HCT116 (cell line): Measurements from ENCODE around the gene TTLL11. TPM values are rescaled to one million over a fixed set of nuclear protein-coding genes. Genes with fewer than 3 reads are reported as not detected.

Source experiments
- ATAC-seq: fragments of 200-7000 bp; cut with Tn5 transposase; 2 replicates; pipeline ENCODE4 v1.9.1; 2020; ENCODE audit warnings: mild to moderate bottlenecking, moderate library complexity
- BruUV-seq: library from RNA; stranded (reverse); fragments of 400-500 nt; replicated peaks from 2 replicates; lab custom pipeline; 2021; lab: Mats Ljungman, UMichigan
- CTCF ChIA-PET: fragments of 300-600 bp; sonication (Branson Sonifier 250); formaldehyde crosslinking; loops from one replicate; lab custom pipeline; 2021; ENCODE audit warnings: antibody characterized with exemption; lab: Charles Lee
- POLR2A ChIA-PET: fragments of 300-600, 350-600 bp; sonication (Branson Sonifier 250); formaldehyde crosslinking; loops from one replicate; lab custom pipeline; 2021; ENCODE audit warnings: antibody characterized with exemption; lab: Charles Lee
- RAD21 ChIA-PET, 2 experiments: fragments of 300-600 bp; sonication (Branson Sonifier 250); formaldehyde crosslinking; loops; one replicate each; lab custom pipeline; 2023; ENCODE audit warnings: low total read pairs in 2 of 2; ENCODE audit not compliant: uncharacterized antibody in 2 of 2, unreplicated experiment in 2 of 2, low non-redundant PET in 1 of 2; lab: Charles Lee
- DNase-seq: peaks from one replicate; pipeline ENCODE4 v3.0.0-alpha.2; 2010; ENCODE audit warnings: low read depth, low spot score
- H2AFZ ChIP-seq: fragments of 200-600 bp; shearing (Covaris generic), sonication (generic); 2 replicates; pipeline ENCODE4 v1.6.1; 2017; ENCODE audit warnings: low read depth, mixed run types, mixed read lengths, antibody characterized with exemption, low read length; ENCODE audit not compliant: poor library complexity, severe bottlenecking
- H3K27ac ChIP-seq: 2 replicates; pipeline ENCODE4 v1.5.1; 2012; ENCODE audit warnings: low read depth, low read length
- H3K27me3 ChIP-seq: fragments of 200-600 bp; sonication (generic); 2 replicates; pipeline ENCODE4 v1.6.1; 2016; ENCODE audit warnings: mixed run types, low read length, mixed read lengths; ENCODE audit not compliant: insufficient read depth
- H3K36me3 ChIP-seq, 2 experiments: fragments of 200-500 bp in 1 of 2; fragments of 200-600 bp in 1 of 2; sonication (Bioruptor generic) in 1 of 2; sonication (generic) in 1 of 2; 2 replicates each; pipeline versions ENCODE4 v1.5.1 to v1.6.1; 2014 to 2016; ENCODE audit warnings: low read length in 2 of 2, inconsistent platforms in 1 of 2, mixed read lengths in 1 of 2, mixed run types in 1 of 2; ENCODE audit not compliant: insufficient read depth in 2 of 2, control insufficient read depth in 1 of 2
- H3K4me1 ChIP-seq, 2 experiments: fragments of 200-600 bp in 1 of 2; sonication (generic) in 1 of 2; 2 replicates each; pipeline versions ENCODE4 v1.5.1 to v1.6.1; 2012 to 2017; ENCODE audit warnings: low read length in 2 of 2, inconsistent platforms in 1 of 2, mild to moderate bottlenecking in 1 of 2, mixed read lengths in 1 of 2, mixed run types in 1 of 2, moderate library complexity in 1 of 2; ENCODE audit not compliant: insufficient read depth in 2 of 2, control insufficient read depth in 1 of 2
- H3K4me2 ChIP-seq: fragments of 200-600 bp; sonication (generic); 2 replicates; pipeline ENCODE4 v1.6.1; 2017; ENCODE audit warnings: mixed run types, low read length, mixed read lengths
- H3K4me3 ChIP-seq, 2 experiments: fragments of 200-600 bp in 1 of 2; sonication (generic) in 1 of 2; replicated peaks in 1 of 2; 2 replicates each; pipeline ENCODE4 v1.5.1; 2011 to 2016; ENCODE audit warnings: low read length in 2 of 2, control low read depth in 1 of 2, low read depth in 1 of 2, mild to moderate bottlenecking in 1 of 2, mixed read lengths in 1 of 2, mixed run types in 1 of 2
- H3K79me2 ChIP-seq: fragments of 200-600 bp; sonication (generic); 2 replicates; pipeline ENCODE4 v1.6.1; 2017; ENCODE audit warnings: mild to moderate bottlenecking, mixed run types, low read length, moderate library complexity, mixed read lengths; ENCODE audit not compliant: insufficient read depth
- H3K9ac ChIP-seq: fragments of 200-600 bp; sonication (generic); 2 replicates; pipeline ENCODE4 v1.6.1; 2016; ENCODE audit warnings: low read length, mixed read lengths
- H3K9me2 ChIP-seq: fragments of 200-600 bp; sonication (generic), shearing (Covaris generic); 2 replicates; pipeline ENCODE4 v1.6.1; 2017; ENCODE audit warnings: mixed run types, mild to moderate bottlenecking, moderate library complexity; ENCODE audit not compliant: insufficient read depth
- H3K9me3 ChIP-seq, 2 experiments: fragments of 200-500 bp in 1 of 2; fragments of 200-600 bp in 1 of 2; sonication (Bioruptor generic) in 1 of 2; sonication (generic) in 1 of 2; 2 replicates each; pipeline ENCODE4 v1.6.1; 2014 to 2017; ENCODE audit warnings: low read length in 2 of 2, mixed read lengths in 2 of 2, inconsistent platforms in 1 of 2, low read depth in 1 of 2, mild to moderate bottlenecking in 1 of 2, mixed run types in 1 of 2, moderate library complexity in 1 of 2; ENCODE audit not compliant: control insufficient read depth in 1 of 2, insufficient read depth in 1 of 2
- H4K20me1 ChIP-seq: fragments of 200-600 bp; sonication (generic), shearing (Covaris generic); 2 replicates; pipeline ENCODE4 v1.6.1; 2017; ENCODE audit warnings: mixed run types, mild to moderate bottlenecking, moderate library complexity; ENCODE audit not compliant: insufficient read depth
- CBX3 ChIP-seq: IDR thresholded peaks from 2 replicates; pipeline ENCODE4 v1.6.1; 2012; ENCODE audit warnings: low read depth
- CEBPB ChIP-seq: IDR thresholded peaks from 2 replicates; pipeline ENCODE4 v1.6.1; 2012; ENCODE audit warnings: low read depth
- EGR1 ChIP-seq: IDR thresholded peaks from 2 replicates; pipeline ENCODE4 v1.6.1; 2012; ENCODE audit warnings: low read depth
- FOSL1 ChIP-seq: IDR thresholded peaks from 2 replicates; pipeline ENCODE4 v1.6.1; 2012; ENCODE audit warnings: low read depth
- JUND ChIP-seq: IDR thresholded peaks from 2 replicates; pipeline ENCODE4 v1.6.1; 2012
- POLR2A ChIP-seq: IDR thresholded peaks from 2 replicates; pipeline ENCODE4 v1.7.0; 2011; ENCODE audit warnings: borderline replicate concordance; ENCODE audit not compliant: insufficient read depth, insufficient read length; ENCODE audit errors: extremely low read depth
- POLR2AphosphoS5 ChIP-seq: IDR thresholded peaks from 2 replicates; pipeline ENCODE4 v1.6.1; 2011; ENCODE audit warnings: mild to moderate bottlenecking, low read depth, low read length, moderate library complexity
- RAD21 ChIP-seq: IDR thresholded peaks from 2 replicates; pipeline ENCODE4 v1.6.1; 2012; ENCODE audit warnings: low read depth, mild to moderate bottlenecking
- SIN3A ChIP-seq: IDR thresholded peaks from 2 replicates; pipeline ENCODE4 v1.6.1; 2012; ENCODE audit warnings: low read depth
- SP1 ChIP-seq: IDR thresholded peaks from 2 replicates; pipeline ENCODE4 v1.6.1; 2012; ENCODE audit warnings: low read depth
- SRF ChIP-seq: IDR thresholded peaks from 2 replicates; pipeline ENCODE4 v1.6.1; 2012; ENCODE audit warnings: low read depth
- ZFX ChIP-seq: fragments of 450-650 bp; IDR thresholded peaks from 2 replicates; pipeline ENCODE4 v1.6.1; 2017
- intact Hi-C: fragments of 100-400 bp; cut with micrococcal nuclease; formaldehyde crosslinking; loops from 2 replicates; pipeline ENCODE4 v1.10.0; 2022
- total RNA-seq: library from RNA; stranded (reverse); gene quantifications from one replicate; pipeline ENCODE4 v1.2.1, GENCODE V29; 2021; ENCODE audit not compliant: unreplicated experiment
- TF ChIP-seq, protein P1 (sequence below): IDR thresholded peaks from 2 replicates; pipeline ENCODE4 v1.6.1; 2012
- TF ChIP-seq, protein P2 (sequence below): IDR thresholded peaks from 2 replicates; pipeline ENCODE4 v1.6.1; 2011; ENCODE audit warnings: mild to moderate bottlenecking, low read length, moderate library complexity; ENCODE audit not compliant: insufficient replicate concordance; ENCODE audit errors: extremely low read depth
- TF ChIP-seq, protein P3 (sequence below): IDR thresholded peaks from 2 replicates; pipeline ENCODE4 v1.6.1; 2012; ENCODE audit warnings: low read depth

Gene TTLL11
- total RNA-seq, 1 experiment from 2014 or later, result 2.2 TPM

DNA sequence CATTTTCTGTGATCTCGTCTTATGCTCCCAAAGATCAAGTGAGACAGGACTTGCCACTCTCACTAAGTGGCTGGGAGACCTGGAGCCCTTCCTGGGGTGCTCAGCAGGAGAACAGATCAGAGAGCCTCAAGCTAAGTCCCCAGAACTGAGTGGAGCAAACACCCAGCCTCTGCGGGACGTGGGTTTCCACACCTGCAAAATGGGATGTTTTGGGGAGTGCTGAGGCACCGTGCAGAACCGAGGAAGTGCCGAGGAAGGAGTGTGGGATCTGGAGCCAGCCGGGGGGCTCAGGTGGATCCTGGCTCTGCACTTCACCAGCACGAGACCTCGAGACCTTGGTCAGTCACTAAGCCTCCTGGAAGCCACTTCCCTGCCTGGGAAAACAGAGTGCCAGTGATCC lies 275.6 kb downstream of the TTLL11 start:
- no peak overlapping the region for H2AFZ ChIP-seq
- H3K36me3 ChIP-seq, result no peaks in the 10 kb centered on the region
- H3K27me3 ChIP-seq, result peaks cover 10% of the 10 kb centered on the region; the same call in 1 of the 2 replicates
- H3K27ac ChIP-seq, result no peak overlapping the region
- no peak overlapping the region for H3K4me2 ChIP-seq
- RAD21 ChIA-PET, result interaction anchor here in 1 of 2 experiments (0.6 kb wide), 1 partner anchor 197 kb away, joined by 3 read pairs; no protein-coding TSS in a partner anchor
- no peak overlapping the region for H3K4me3 ChIP-seq
- no peak for DNase-seq
- intact Hi-C loops, result no loop called here
- peaks cover 0 to 6% of the 10 kb centered on the region in 2 experiments; a peak in 2 of 4 replicates for H3K4me1 ChIP-seq
- TF ChIP-seq FOSL1 (no peak), CEBPB (no peak), JUND (no peak), POLR2A (no peak), ZFX (no peak), SIN3A (no peak), CBX3 (no peak), SP1 (no peak), RAD21 (no peak), POLR2AphosphoS5 (no peak), SRF (no peak), EGR1 (no peak)
- TF ChIP-seq, protein P1, sequence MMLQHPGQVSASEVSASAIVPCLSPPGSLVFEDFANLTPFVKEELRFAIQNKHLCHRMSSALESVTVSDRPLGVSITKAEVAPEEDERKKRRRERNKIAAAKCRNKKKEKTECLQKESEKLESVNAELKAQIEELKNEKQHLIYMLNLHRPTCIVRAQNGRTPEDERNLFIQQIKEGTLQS, result no peak
- TF ChIP-seq, protein P2, sequence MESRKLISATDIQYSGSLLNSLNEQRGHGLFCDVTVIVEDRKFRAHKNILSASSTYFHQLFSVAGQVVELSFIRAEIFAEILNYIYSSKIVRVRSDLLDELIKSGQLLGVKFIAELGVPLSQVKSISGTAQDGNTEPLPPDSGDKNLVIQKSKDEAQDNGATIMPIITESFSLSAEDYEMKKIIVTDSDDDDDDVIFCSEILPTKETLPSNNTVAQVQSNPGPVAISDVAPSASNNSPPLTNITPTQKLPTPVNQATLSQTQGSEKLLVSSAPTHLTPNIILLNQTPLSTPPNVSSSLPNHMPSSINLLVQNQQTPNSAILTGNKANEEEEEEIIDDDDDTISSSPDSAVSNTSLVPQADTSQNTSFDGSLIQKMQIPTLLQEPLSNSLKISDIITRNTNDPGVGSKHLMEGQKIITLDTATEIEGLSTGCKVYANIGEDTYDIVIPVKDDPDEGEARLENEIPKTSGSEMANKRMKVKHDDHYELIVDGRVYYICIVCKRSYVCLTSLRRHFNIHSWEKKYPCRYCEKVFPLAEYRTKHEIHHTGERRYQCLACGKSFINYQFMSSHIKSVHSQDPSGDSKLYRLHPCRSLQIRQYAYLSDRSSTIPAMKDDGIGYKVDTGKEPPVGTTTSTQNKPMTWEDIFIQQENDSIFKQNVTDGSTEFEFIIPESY, result no peak
- TF ChIP-seq, protein P3, sequence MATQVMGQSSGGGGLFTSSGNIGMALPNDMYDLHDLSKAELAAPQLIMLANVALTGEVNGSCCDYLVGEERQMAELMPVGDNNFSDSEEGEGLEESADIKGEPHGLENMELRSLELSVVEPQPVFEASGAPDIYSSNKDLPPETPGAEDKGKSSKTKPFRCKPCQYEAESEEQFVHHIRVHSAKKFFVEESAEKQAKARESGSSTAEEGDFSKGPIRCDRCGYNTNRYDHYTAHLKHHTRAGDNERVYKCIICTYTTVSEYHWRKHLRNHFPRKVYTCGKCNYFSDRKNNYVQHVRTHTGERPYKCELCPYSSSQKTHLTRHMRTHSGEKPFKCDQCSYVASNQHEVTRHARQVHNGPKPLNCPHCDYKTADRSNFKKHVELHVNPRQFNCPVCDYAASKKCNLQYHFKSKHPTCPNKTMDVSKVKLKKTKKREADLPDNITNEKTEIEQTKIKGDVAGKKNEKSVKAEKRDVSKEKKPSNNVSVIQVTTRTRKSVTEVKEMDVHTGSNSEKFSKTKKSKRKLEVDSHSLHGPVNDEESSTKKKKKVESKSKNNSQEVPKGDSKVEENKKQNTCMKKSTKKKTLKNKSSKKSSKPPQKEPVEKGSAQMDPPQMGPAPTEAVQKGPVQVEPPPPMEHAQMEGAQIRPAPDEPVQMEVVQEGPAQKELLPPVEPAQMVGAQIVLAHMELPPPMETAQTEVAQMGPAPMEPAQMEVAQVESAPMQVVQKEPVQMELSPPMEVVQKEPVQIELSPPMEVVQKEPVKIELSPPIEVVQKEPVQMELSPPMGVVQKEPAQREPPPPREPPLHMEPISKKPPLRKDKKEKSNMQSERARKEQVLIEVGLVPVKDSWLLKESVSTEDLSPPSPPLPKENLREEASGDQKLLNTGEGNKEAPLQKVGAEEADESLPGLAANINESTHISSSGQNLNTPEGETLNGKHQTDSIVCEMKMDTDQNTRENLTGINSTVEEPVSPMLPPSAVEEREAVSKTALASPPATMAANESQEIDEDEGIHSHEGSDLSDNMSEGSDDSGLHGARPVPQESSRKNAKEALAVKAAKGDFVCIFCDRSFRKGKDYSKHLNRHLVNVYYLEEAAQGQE, result no peak
- TF ChIP-seq, all 23 proteins: peak for 0
- CTCF ChIA-PET, result no interaction called here
- BruUV-seq, result no TSS peak
- Histone ChIP-seq H3K9me2 (no peaks in the 10 kb centered on the region), H3K9ac (no peak overlapping the region), H3K9me3 (no peaks in the 10 kb centered on the region), H3K79me2 (no peaks in the 10 kb centered on the region), H4K20me1 (no peaks in the 10 kb centered on the region)
- no peak for ATAC-seq
- POLR2A ChIA-PET, result no interaction called here
